HEK293 (cell line): Measurements from ENCODE around the gene ADAMTS14.

Experiments
- REST ChIP-seq: fragments of 450-650 bp; formaldehyde crosslinking; IDR thresholded peaks from 2 replicates; pipeline ENCODE4 v1.5.1; 2016; ENCODE audit warnings: missing biosample characterization, missing genetic modification characterization
- ZNF157 ChIP-seq: fragments of 450-650 bp; formaldehyde crosslinking; IDR thresholded peaks from 2 replicates; pipeline ENCODE4 v1.5.1; 2016; ENCODE audit warnings: missing biosample characterization, missing genetic modification characterization
- ZNF76 ChIP-seq: fragments of 450-650 bp; formaldehyde crosslinking; IDR thresholded peaks from 2 replicates; pipeline ENCODE4; 2016; ENCODE audit warnings: low read depth, missing biosample characterization, missing genetic modification characterization, borderline replicate concordance

GRCh38 chr10:70688828-70689227 lies 16.5 kb downstream of the ADAMTS14 start:
- no peak for TF ChIP-seq ZNF157 (tag by site-specific recombination)
- TF ChIP-seq ZNF76 (tag by site-specific recombination): no peak
- TF ChIP-seq REST: no peak
